K562 (cell line): Measurements from ENCODE around the gene MOB3C. TPM values are rescaled to one million over a fixed set of nuclear protein-coding genes. Genes with fewer than 3 reads are reported as not detected.

Experiments used
- ATAC-seq: fragments of 200-7000 bp; cut with Tn5 transposase; 3 replicates; pipeline ENCODE4 v1.9.1; 2020; ENCODE audit warnings: moderate library complexity
- BruUV-seq: library from RNA; stranded (reverse); fragments of 400-500 nt; replicated peaks from 2 replicates; lab custom pipeline; 2021; lab: Mats Ljungman, UMichigan
- CTCF ChIA-PET: fragments of 300-600 bp; formaldehyde crosslinking; extraction: SDS; loops from one replicate; lab custom pipeline; 2021; ENCODE audit warnings: low intra/inter-chr PET ratio; lab: Yijun Ruan, JAX
- POLR2A ChIA-PET: fragments of 300-600, 350-650 bp; sonication (Branson Sonifier 250); formaldehyde crosslinking; extraction: SDS; loops from one replicate; lab custom pipeline; 2021; ENCODE audit warnings: antibody characterized with exemption, inconsistent platforms; lab: Yijun Ruan, JAX
- DNase-seq, 4 experiments: peaks; one replicate each; pipeline versions ENCODE4 v3.0.0 to v3.0.0-alpha.2; 2011 to 2018; ENCODE audit warnings: low spot score in 3 of 4, mixed read lengths in 3 of 4; ENCODE audit errors: extremely low read depth in 1 of 4
- FAIRE-seq: peaks from 2 replicates; lab custom pipeline; 2011; peaks lifted over from hg19 to GRCh38; lab: Jason Lieb, UNC
- H2AFZ ChIP-seq: 2 replicates; pipeline ENCODE4 v1.6.0; 2011; ENCODE audit warnings: low read depth, low read length, control low read depth, inconsistent platforms
- H3K27ac ChIP-seq: fragments of 200-600 bp; 3 replicates; pipeline ENCODE4 v1.8.0; 2011; ENCODE audit warnings: low read depth, mild to moderate bottlenecking, control low read depth, inconsistent platforms, low read length, moderate library complexity, mixed read lengths; ENCODE audit errors: extremely low read depth
- H3K27me3 ChIP-seq, 2 experiments: fragments of 300-600 bp in 1 of 2; 2 replicates in 1 of 2; 3 replicates in 1 of 2; pipeline versions ENCODE4 v1.6.0 to v1.8.0; 2011; ENCODE audit warnings: inconsistent platforms in 2 of 2, low read length in 2 of 2, mild to moderate bottlenecking in 1 of 2, mixed read lengths in 1 of 2, moderate library complexity in 1 of 2; ENCODE audit not compliant: control insufficient read depth in 2 of 2, insufficient read depth in 2 of 2
- H3K36me3 ChIP-seq: fragments of 300-600 bp; 3 replicates; pipeline ENCODE4 v1.8.0; 2011; ENCODE audit warnings: mild to moderate bottlenecking, low read length, inconsistent platforms; ENCODE audit not compliant: control insufficient read depth, insufficient read depth
- H3K4me1 ChIP-seq, 2 experiments: fragments of 200-600 bp in 1 of 2; replicated peaks in 1 of 2; 2 replicates in 1 of 2; 3 replicates in 1 of 2; pipeline versions ENCODE4 v1.5.1 to v1.8.0; 2011; ENCODE audit warnings: inconsistent platforms in 2 of 2, low read length in 2 of 2, mild to moderate bottlenecking in 1 of 2, mixed read lengths in 1 of 2, moderate library complexity in 1 of 2; ENCODE audit not compliant: control insufficient read depth in 2 of 2, insufficient read depth in 2 of 2
- H3K4me2 ChIP-seq: 2 replicates; pipeline ENCODE4 v1.6.1; 2011; ENCODE audit warnings: low read length, control low read depth, inconsistent platforms, mixed read lengths; ENCODE audit not compliant: insufficient read depth
- H3K4me3 ChIP-seq: fragments of 200-600 bp; sonication (generic), shearing (Covaris generic); 2 replicates; pipeline ENCODE4 v1.5.1; 2016; ENCODE audit warnings: control low read depth, inconsistent platforms
- H3K79me2 ChIP-seq: fragments of 200-600 bp; 3 replicates; pipeline ENCODE4 v1.8.0; 2011; ENCODE audit warnings: low read length, inconsistent platforms; ENCODE audit not compliant: control insufficient read depth, insufficient read depth
- H3K9ac ChIP-seq, 2 experiments: 2 replicates each; pipeline versions ENCODE4 v1.6.0 to v1.6.1; 2011; ENCODE audit warnings: low read depth in 2 of 2, low read length in 2 of 2, control low read depth in 1 of 2, inconsistent platforms in 1 of 2, mild to moderate bottlenecking in 1 of 2, mixed read lengths in 1 of 2; ENCODE audit not compliant: insufficient read depth in 1 of 2
- H3K9me1 ChIP-seq: one replicate; pipeline ENCODE4 v1.6.0; 2011; ENCODE audit warnings: inconsistent platforms, mild to moderate bottlenecking, low read length, moderate library complexity; ENCODE audit not compliant: control insufficient read depth, insufficient read depth
- H3K9me3 ChIP-seq: replicated peaks from 2 replicates; pipeline ENCODE4 v1.5.1; 2011; ENCODE audit warnings: low read depth, low read length, inconsistent platforms; ENCODE audit not compliant: control insufficient read depth, insufficient read depth
- H4K20me1 ChIP-seq: replicated peaks from 2 replicates; pipeline ENCODE4 v1.6.1; 2011; ENCODE audit warnings: low read length, inconsistent platforms, mixed read lengths; ENCODE audit not compliant: control insufficient read depth, insufficient read depth
- CHCHD3 ChIP-seq: fragments of 250-450 bp; sonication (Bioruptor Pico); IDR thresholded peaks from 2 replicates; pipeline ENCODE4 v2.1.2; 2022; ENCODE audit warnings: mild to moderate bottlenecking
- ERF ChIP-seq: fragments of 450-650 bp; formaldehyde crosslinking; IDR thresholded peaks from 2 replicates; pipeline ENCODE4 v1.4.0; 2020; ENCODE audit warnings: mild to moderate bottlenecking, mixed read lengths
- MEIS2 ChIP-seq: fragments of 450-650 bp; IDR thresholded peaks from 2 replicates; pipeline ENCODE4 v1.6.1; 2014; ENCODE audit warnings: mild to moderate bottlenecking; ENCODE audit not compliant: partially characterized antibody
- NFE2L1 ChIP-seq: fragments of 450-650 bp; IDR thresholded peaks from 2 replicates; pipeline ENCODE4 v1.6.1; 2016; ENCODE audit warnings: missing genetic modification characterization, low read depth, mild to moderate bottlenecking, missing compliant biosample characterization, moderate library complexity, borderline replicate concordance
- POLR2G ChIP-seq: fragments of 200-400 bp; formaldehyde crosslinking; IDR thresholded peaks from 2 replicates; pipeline ENCODE4 v1.6.1; 2017; ENCODE audit warnings: low read depth, mild to moderate bottlenecking, antibody characterized with exemption, low read length, moderate library complexity
- WGBS: fragments of 100-300 bp; shearing (Covaris generic); methylation state at CpG from one replicate; pipeline ENCODE4 v1.1.6; 2016; ENCODE audit warnings: low coverage, mixed read lengths; ENCODE audit not compliant: insufficient coverage; ENCODE audit errors: missing lambda C conversion rate; 5-methylcytosine and 5-hydroxymethylcytosine counted together
- in situ Hi-C: fragments of 300-500 bp; cut with MboI; formaldehyde crosslinking; loops from 4 replicates; pipeline ENCODE4 v1.15.0; 2018; ENCODE audit warnings: inconsistent platforms, mixed read lengths
- intact Hi-C: fragments of 100-400 bp; cut with micrococcal nuclease; formaldehyde crosslinking; loops from 2 replicates; pipeline ENCODE4 v1.14.2; 2022
- polyA plus RNA-seq, 8 experiments: library from polyadenylated mRNA; depleted of rRNA in 4 of 8; stranded (reverse) in 5 of 8; unstranded in 3 of 8; fragments of >200 nt; fragmentation: Nextera tagmentation in 2 of 8; fragmentation: Illumina TruSeq in 1 of 8; extraction: Ambion mirVana in 2 of 8; extraction: Trizol in 1 of 8; gene quantifications; 2 replicates each; pipeline versions ENCODE4 v1.2.1 to v1.2.3, GENCODE V29; 2011 to 2014; ENCODE audit warnings: inconsistent platforms in 1 of 8, missing spikeins in 1 of 8
- total RNA-seq, 7 experiments: library from RNA; depleted of rRNA in 6 of 7; stranded (reverse); fragments of >200 nt in 6 of 7; fragmentation: Illumina TruSeq in 2 of 7; extraction: Trizol in 2 of 7; gene quantifications; 2 replicates each; pipeline versions ENCODE4 v1.2.1 to v1.2.3, GENCODE V29; 2011 to 2021; ENCODE audit warnings: low replicate concordance in 1 of 7
- TF ChIP-seq, protein P1 (sequence below): sonication (generic); formaldehyde crosslinking; IDR thresholded peaks from 2 replicates; pipeline ENCODE4 v1.8.1; 2023; ENCODE audit warnings: mild to moderate bottlenecking, missing genetic modification reagents
- TF ChIP-seq, protein P2 (sequence below): IDR thresholded peaks from 2 replicates; pipeline ENCODE4 v1.6.1; 2012; ENCODE audit warnings: low read depth, low read length, improper control_type of control experiment, borderline replicate concordance

MOB3C gene
- total and polyA plus RNA-seq, 9 of the 15 experiments (the other 6 are each of a cell fraction or from before 2014, with no cell fraction given): 1.0 to 7.5 (median 3.7) TPM

DNA sequence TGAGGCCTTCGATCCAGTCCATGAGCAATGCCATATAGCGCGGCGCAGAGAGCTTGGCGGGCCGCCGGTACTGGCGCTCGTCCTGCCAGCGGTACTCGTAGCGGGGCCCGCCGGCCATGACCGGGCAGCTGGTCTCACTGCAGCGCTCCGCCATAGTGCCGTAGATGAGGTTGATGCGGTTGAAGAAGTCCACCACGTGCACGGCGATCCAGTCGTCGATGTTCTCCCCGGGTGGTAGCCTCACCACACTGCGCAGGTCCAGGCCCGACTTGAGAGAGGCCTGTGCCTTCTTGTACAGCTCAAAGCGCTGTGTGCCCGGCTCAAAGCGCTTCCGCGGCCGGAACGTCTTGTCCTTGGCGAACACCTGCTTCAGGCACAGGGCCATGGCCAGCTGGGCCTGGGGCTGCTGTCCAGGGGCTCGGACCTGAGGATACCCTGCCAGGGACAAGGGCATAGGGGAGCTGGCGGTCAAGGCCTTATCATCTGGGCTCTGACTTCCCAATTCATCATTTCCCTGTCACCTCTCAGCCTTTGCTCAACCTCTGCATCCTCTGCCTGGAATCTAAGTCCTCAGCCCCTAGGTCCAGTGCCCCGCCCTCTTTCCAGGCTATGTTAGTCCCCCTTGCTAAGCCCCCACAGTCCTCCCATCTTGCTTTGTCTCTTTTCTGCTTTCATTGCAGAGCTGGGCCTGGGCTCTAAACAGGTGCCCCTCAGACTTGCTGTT, 3.5 kb downstream of the MOB3C start:
- Histone ChIP-seq H3K27ac (no peak overlapping the region), H4K20me1 (peaks cover 3% of the 10 kb centered on the region), H3K4me1 (peaks cover 20 to 45% of the 10 kb centered on the region in 2 experiments), H3K79me2 (peaks cover 4% of the 10 kb centered on the region; the same call in 2 of the 3 replicates), H3K9me3 (no peaks in the 10 kb centered on the region), H3K27me3 (no peaks in the 10 kb centered on the region), H2AFZ (no peak overlapping the region), H3K9ac (no peak overlapping the region), H3K36me3 (peaks cover 4% of the 10 kb centered on the region; the same call in 1 of the 3 replicates)
- in situ Hi-C loops (no loop called here), intact Hi-C loops (no loop called here)
- CTCF ChIA-PET: no interaction called here
- FAIRE-seq: no peak
- no peak for ATAC-seq
- DNase-seq: no peak
- WGBS: 95% methylated on average over 34 of the region's 38 CpGs
- BruUV-seq: no TSS peak
- POLR2A ChIA-PET: interaction anchor here (0.6 to 1.5 kb wide), 4 partner anchors 8 to 601 kb away, joined by 3 to 9 read pairs (median 4); no protein-coding TSS in a partner anchor
- 0 out of 2 replicates have a peak, but pooled peaks have one; percentile 15 for TF ChIP-seq POLR2G
- TF ChIP-seq ERF (CRISPR knock-in tag): no peak
- TF ChIP-seq, protein P1, sequence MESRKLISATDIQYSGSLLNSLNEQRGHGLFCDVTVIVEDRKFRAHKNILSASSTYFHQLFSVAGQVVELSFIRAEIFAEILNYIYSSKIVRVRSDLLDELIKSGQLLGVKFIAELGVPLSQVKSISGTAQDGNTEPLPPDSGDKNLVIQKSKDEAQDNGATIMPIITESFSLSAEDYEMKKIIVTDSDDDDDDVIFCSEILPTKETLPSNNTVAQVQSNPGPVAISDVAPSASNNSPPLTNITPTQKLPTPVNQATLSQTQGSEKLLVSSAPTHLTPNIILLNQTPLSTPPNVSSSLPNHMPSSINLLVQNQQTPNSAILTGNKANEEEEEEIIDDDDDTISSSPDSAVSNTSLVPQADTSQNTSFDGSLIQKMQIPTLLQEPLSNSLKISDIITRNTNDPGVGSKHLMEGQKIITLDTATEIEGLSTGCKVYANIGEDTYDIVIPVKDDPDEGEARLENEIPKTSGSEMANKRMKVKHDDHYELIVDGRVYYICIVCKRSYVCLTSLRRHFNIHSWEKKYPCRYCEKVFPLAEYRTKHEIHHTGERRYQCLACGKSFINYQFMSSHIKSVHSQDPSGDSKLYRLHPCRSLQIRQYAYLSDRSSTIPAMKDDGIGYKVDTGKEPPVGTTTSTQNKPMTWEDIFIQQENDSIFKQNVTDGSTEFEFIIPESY (CRISPR knock-in tag): peak; percentile 94
- TF ChIP-seq MEIS2: peak; percentile 26
- no peak for TF ChIP-seq NFE2L1 (tag)
- no peak for TF ChIP-seq CHCHD3 (CRISPR knock-in tag)
- TF ChIP-seq, protein P2, sequence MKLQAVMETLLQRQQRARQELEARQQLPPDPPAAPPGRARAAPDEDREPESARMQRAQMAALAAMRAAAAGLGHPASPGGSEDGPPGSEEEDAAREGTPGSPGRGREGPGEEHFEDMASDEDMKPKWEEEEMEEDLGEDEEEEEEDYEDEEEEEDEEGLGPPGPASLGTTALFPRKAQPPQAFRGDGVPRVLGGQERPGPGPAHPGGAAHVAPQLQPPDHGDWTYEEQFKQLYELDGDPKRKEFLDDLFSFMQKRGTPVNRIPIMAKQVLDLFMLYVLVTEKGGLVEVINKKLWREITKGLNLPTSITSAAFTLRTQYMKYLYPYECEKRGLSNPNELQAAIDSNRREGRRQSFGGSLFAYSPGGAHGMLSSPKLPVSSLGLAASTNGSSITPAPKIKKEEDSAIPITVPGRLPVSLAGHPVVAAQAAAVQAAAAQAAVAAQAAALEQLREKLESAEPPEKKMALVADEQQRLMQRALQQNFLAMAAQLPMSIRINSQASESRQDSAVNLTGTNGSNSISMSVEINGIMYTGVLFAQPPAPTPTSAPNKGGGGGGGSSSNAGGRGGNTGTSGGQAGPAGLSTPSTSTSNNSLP: no peak
- TF ChIP-seq, all 486 proteins: peak for 3
- H3K9me1 ChIP-seq: peaks cover 3% of the 10 kb centered on the region
- H3K4me2 ChIP-seq: no peak overlapping the region
- no peak overlapping the region for H3K4me3 ChIP-seq
